Neural progenitor cell (in vitro differentiated cells): Measurements from ENCODE around the gene PDE9A.

Source experiments
- EZH2 ChIP-seq: fragments of 200-600 bp; sonication (generic); IDR thresholded peaks from 2 replicates; pipeline ENCODE4 v1.6.1; 2017; ENCODE audit warnings: antibody characterized with exemption, mild to moderate bottlenecking, moderate library complexity
- EZH2phosphoT487 ChIP-seq: fragments of 200-600 bp; sonication (generic); IDR thresholded peaks from 2 replicates; pipeline ENCODE4 v1.6.1; 2017; ENCODE audit warnings: antibody characterized with exemption
- TF ChIP-seq, protein P1 (sequence below): fragments of 200-600 bp; sonication (generic); IDR thresholded peaks from 2 replicates; pipeline ENCODE4 v1.5.1; 2017; ENCODE audit warnings: antibody characterized with exemption, mild to moderate bottlenecking

DNA sequence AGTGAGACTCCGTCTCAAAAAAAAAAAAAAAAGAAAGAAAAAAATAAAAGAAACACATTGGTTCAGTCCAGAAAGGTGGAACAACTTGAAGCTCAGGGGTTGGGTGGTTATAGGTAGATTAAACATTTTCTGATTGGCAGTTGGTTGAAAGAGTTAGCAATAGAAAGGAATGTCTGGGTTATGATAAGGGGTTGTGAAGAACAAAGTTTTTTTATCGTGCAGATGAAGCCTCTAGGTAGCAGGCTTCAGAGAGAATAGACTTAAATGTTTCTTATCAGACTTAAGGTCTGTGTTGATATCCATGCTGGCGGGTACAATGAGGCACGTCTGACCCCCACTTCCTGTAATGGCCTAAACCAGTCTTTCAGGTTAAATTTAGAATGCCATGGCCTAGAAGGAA is 45.0 kb upstream of the PDE9A start:
- TF ChIP-seq, protein P1, sequence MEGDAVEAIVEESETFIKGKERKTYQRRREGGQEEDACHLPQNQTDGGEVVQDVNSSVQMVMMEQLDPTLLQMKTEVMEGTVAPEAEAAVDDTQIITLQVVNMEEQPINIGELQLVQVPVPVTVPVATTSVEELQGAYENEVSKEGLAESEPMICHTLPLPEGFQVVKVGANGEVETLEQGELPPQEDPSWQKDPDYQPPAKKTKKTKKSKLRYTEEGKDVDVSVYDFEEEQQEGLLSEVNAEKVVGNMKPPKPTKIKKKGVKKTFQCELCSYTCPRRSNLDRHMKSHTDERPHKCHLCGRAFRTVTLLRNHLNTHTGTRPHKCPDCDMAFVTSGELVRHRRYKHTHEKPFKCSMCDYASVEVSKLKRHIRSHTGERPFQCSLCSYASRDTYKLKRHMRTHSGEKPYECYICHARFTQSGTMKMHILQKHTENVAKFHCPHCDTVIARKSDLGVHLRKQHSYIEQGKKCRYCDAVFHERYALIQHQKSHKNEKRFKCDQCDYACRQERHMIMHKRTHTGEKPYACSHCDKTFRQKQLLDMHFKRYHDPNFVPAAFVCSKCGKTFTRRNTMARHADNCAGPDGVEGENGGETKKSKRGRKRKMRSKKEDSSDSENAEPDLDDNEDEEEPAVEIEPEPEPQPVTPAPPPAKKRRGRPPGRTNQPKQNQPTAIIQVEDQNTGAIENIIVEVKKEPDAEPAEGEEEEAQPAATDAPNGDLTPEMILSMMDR, result no peak
- TF ChIP-seq EZH2 (no peak), EZH2phosphoT487 (no peak)
